OCI-LY7 (cell line): ENCODE results near the gene NEK2. TPM values are rescaled to one million over a fixed set of nuclear protein-coding genes. Genes with fewer than 3 reads are reported as not detected.

ENCODE experiments used
- Bru-seq: library from RNA; stranded (reverse); fragments of 400-500 nt; gene quantifications from one replicate; lab custom pipeline; 2021; lab: Mats Ljungman, UMichigan
- BruChase-seq, 2 experiments: library from RNA; stranded (reverse); fragments of 400-500 nt; gene quantifications; one replicate each; lab custom pipeline; 2021; lab: Mats Ljungman, UMichigan
- BruUV-seq: library from RNA; stranded (reverse); fragments of 400-500 nt; replicated peaks from 2 replicates; lab custom pipeline; 2021; lab: Mats Ljungman, UMichigan
- CTCF ChIA-PET: fragments of 300-600 bp; sonication (Branson Sonifier 250); formaldehyde crosslinking; loops from one replicate; lab custom pipeline; 2022; ENCODE audit warnings: antibody characterized with exemption; ENCODE audit not compliant: unreplicated experiment; lab: Charles Lee
- POLR2A ChIA-PET: fragments of 300-600 bp; sonication (Branson Sonifier 250); formaldehyde crosslinking; loops from one replicate; lab custom pipeline; 2022; ENCODE audit warnings: antibody characterized with exemption; lab: Charles Lee
- DNase-seq: peaks from one replicate; pipeline ENCODE4 v3.0.0-alpha.2; 2015; ENCODE audit warnings: low spot score
- H2AFZ ChIP-seq: fragments of 200-600 bp; sonication (generic), shearing (Covaris generic); 2 replicates; pipeline ENCODE4 v1.6.1; 2014; ENCODE audit warnings: mild to moderate bottlenecking, antibody characterized with exemption, low read length, moderate library complexity
- H3K27ac ChIP-seq: fragments of 200-600 bp; sonication (generic); 2 replicates; pipeline ENCODE4 v1.5.1; 2014; ENCODE audit warnings: mixed run types, low read depth, mild to moderate bottlenecking, moderate library complexity, low read length, inconsistent platforms; ENCODE audit not compliant: poor library complexity, severe bottlenecking
- H3K36me3 ChIP-seq: fragments of 200-600 bp; sonication (generic); 2 replicates; pipeline ENCODE4 v1.6.1; 2014; ENCODE audit warnings: mild to moderate bottlenecking, antibody characterized with exemption, low read length, moderate library complexity, mixed read lengths; ENCODE audit not compliant: insufficient read depth
- H3K4me1 ChIP-seq: fragments of 200-600 bp; sonication (generic); 2 replicates; pipeline ENCODE4 v1.5.1; 2014; ENCODE audit warnings: mild to moderate bottlenecking, low read length; ENCODE audit not compliant: insufficient read depth, poor library complexity, severe bottlenecking
- H3K4me2 ChIP-seq: fragments of 200-600 bp; sonication (generic); 2 replicates; pipeline ENCODE4 v1.6.1; 2014; ENCODE audit warnings: mild to moderate bottlenecking, low read length
- H3K4me3 ChIP-seq: fragments of 200-600 bp; sonication (generic); 2 replicates; pipeline ENCODE4 v1.5.1; 2014; ENCODE audit warnings: mild to moderate bottlenecking, low read depth, low read length; ENCODE audit not compliant: poor library complexity, severe bottlenecking
- H3K79me2 ChIP-seq: fragments of 200-600 bp; sonication (generic); 2 replicates; pipeline ENCODE4 v1.6.1; 2016; ENCODE audit warnings: low read depth, mild to moderate bottlenecking, low read length, moderate library complexity, mixed read lengths; ENCODE audit not compliant: insufficient read depth
- H3K9me2 ChIP-seq: fragments of 200-600 bp; sonication (generic); 2 replicates; pipeline ENCODE4 v1.6.1; 2016; ENCODE audit warnings: mild to moderate bottlenecking, low read length, mixed read lengths; ENCODE audit not compliant: insufficient read depth
- H3K9me3 ChIP-seq: fragments of 200-600 bp; sonication (generic); 2 replicates; pipeline ENCODE4 v1.6.1; 2014; ENCODE audit warnings: mild to moderate bottlenecking, mixed run types, low read length, mixed read lengths
- H4K20me1 ChIP-seq: fragments of 200-600 bp; sonication (generic); 2 replicates; pipeline ENCODE4 v1.6.1; 2014; ENCODE audit warnings: mild to moderate bottlenecking, antibody characterized with exemption, low read length, moderate library complexity, mixed read lengths; ENCODE audit not compliant: insufficient read depth
- CTCF ChIP-seq: fragments of 200-600 bp; sonication (generic); conservative IDR thresholded peaks from 2 replicates; pipeline ENCODE4 v1.5.1; 2014; ENCODE audit warnings: mild to moderate bottlenecking, antibody characterized with exemption, low read length, moderate library complexity, mixed read lengths
- EZH2phosphoT487 ChIP-seq: fragments of 200-600 bp; sonication (generic); IDR thresholded peaks from 2 replicates; pipeline ENCODE4 v1.6.1; 2018; ENCODE audit warnings: low read depth, borderline replicate concordance, mild to moderate bottlenecking, mixed run types, antibody characterized with exemption, low read length, moderate library complexity, mixed read lengths
- intact Hi-C: fragments of 100-400 bp; cut with micrococcal nuclease; formaldehyde crosslinking; loops from one replicate; pipeline ENCODE4 v1.10.0; 2022; ENCODE audit not compliant: unreplicated experiment
- long read RNA-seq: library from polyadenylated mRNA; stranded (forward); transcript quantifications from one replicate; pipeline ENCODE4 v2.0.0, GENCODE V29; 2022
- total RNA-seq, 2 experiments: library from RNA; depleted of rRNA in 1 of 2; stranded (reverse); fragments of >200 nt in 1 of 2; shearing (Covaris generic) in 1 of 2; gene quantifications; 2 replicates each; pipeline ENCODE4 v1.2.3, GENCODE V29; 2014 to 2022

Gene NEK2
- 55.9 and 72.4 TPM in 2 replicates for total RNA-seq (2014; rRNA removed; shearing (Covaris generic))
- 69.0 and 74.6 TPM in 2 replicates for total RNA-seq (2022)
- percentile 83 among the genes with signal in this experiment for Bru-seq, nascent RNA
- BruChase-seq, experiment 1, labeled RNA remaining after a 6-hour chase = percentile 83 among the genes with signal in this experiment
- percentile 91 among the genes with signal in this experiment for BruChase-seq, experiment 2, labeled RNA remaining after a 2-hour chase
- long read RNA-seq, transcript NEK2-201 (7 exons, 1,865 nt) = minor isoform, 6 of 170 reads
- long read RNA-seq, transcript NEK2-202 (8 exons, 2,131 nt) = major isoform, 126 of 170 reads
- long read RNA-seq, partial matches to known transcripts = 2 of 170 reads
- long read RNA-seq, other reads (novel, unspliced or antisense) = 34 of 170 reads

GRCh38 chr1:211675230-211676105, at the start of gene NEK2:
TSS of gene NEK2 (minus strand) at chr1:211675621. CDS start at chr1:211675479, 142 bp downstream.
- peaks cover 38% of the 10 kb centered on the region for H3K79me2 ChIP-seq
- DNase-seq = peak; percentile 96
- POLR2A ChIA-PET = interaction anchor here (0.5 to 1.4 kb wide), 4 partner anchors 10 to 629 kb away, joined by 3 to 6 read pairs (median 4); no protein-coding TSS in a partner anchor
- BruUV-seq = no TSS peak
- peaks cover 11% of the 10 kb centered on the region for H4K20me1 ChIP-seq
- H3K4me2 ChIP-seq = peak within 1 kb of the TSS; percentile 92
- TF ChIP-seq CTCF (no peak), EZH2phosphoT487 (no peak)
- CTCF ChIA-PET = interaction anchor here (1.6 kb wide), 1 partner anchor 360 kb away, joined by 4 read pairs; the partner anchor contains the start of genes DTL and INTS7
- H2AFZ ChIP-seq = peak within 1 kb of the TSS; percentile 79
- no peaks in the 10 kb centered on the region for H3K9me3 ChIP-seq
- H3K36me3 ChIP-seq = peaks cover 37% of the 10 kb centered on the region
- peak within 1 kb of the TSS; percentile 86 for H3K4me3 ChIP-seq
- peaks cover 67% of the 10 kb centered on the region for H3K4me1 ChIP-seq
- H3K9me2 ChIP-seq = no peaks in the 10 kb centered on the region
- intact Hi-C loops = loop anchor here (1.0 to 10.0 kb wide), 4 partner anchors 96 to 1179 kb away; partner anchors contain the start of genes FLVCR1, PPP2R5A, SLC30A1 and TRAF5
- peak within 1 kb of the TSS; percentile 79 for H3K27ac ChIP-seq

- Histone ChIP-seq H3K36me3 (no peaks in the 10 kb centered on the region), H4K20me1 (no peaks in the 10 kb centered on the region), H3K4me2 (no peak overlapping the region), H3K9me2 (no peaks in the 10 kb centered on the region), H3K79me2 (no peaks in the 10 kb centered on the region), H3K9me3 (0 out of 2 replicates have a peak, but pooled peaks cover 4% of the 10 kb centered on the region), H2AFZ (no peak overlapping the region), H3K4me3 (no peak overlapping the region), H3K4me1 (no peaks in the 10 kb centered on the region), H3K27ac (no peak overlapping the region)
- POLR2A ChIA-PET = no interaction called here
- CTCF ChIA-PET = no interaction called here
- BruUV-seq = no TSS peak
- TF ChIP-seq CTCF = no peak
- TF ChIP-seq EZH2phosphoT487 = no peak
- no peak for DNase-seq
- intact Hi-C loops = no loop called here
These were observed 49.3 kb upstream of the NEK2 start for GRCh38 chr1:211724687-211725196.
